MM.1S (cell line): Measurements from ENCODE around the gene GBP2.
A peak's percentile ranks its signal among the peaks of the same experiment; 100 is the strongest.

Source experiments
- CTCF ChIP-seq: fragments of 300-600 bp; sonication (generic); IDR thresholded peaks from 2 replicates; pipeline ENCODE4 v1.5.1; 2016; ENCODE audit warnings: antibody characterized with exemption, low read length, mixed read lengths
- EZH2 ChIP-seq: fragments of 300-600 bp; sonication (generic); optimal IDR thresholded peaks from 2 replicates; pipeline ENCODE3; 2017; ENCODE audit warnings: low read depth, mild to moderate bottlenecking, antibody characterized with exemption, low read length, mixed read lengths
- EZH2phosphoT487 ChIP-seq: fragments of 300-600 bp; sonication (generic); IDR thresholded peaks from 2 replicates; pipeline ENCODE4 v1.6.1; 2018; ENCODE audit warnings: antibody characterized with exemption, low read length

GRCh38 chr1:89085781-89086180 lies 40.1 kb downstream of the GBP2 start:
- peak; percentile 51 for TF ChIP-seq CTCF
- TF ChIP-seq EZH2 = no peak
- TF ChIP-seq EZH2phosphoT487 = no peak
